ENCODE data around the gene RBBP5.

Gene RBBP5

GRCh38 chr1:205129447-205130029 lies 7.8 kb upstream of the RBBP5 start:
- DNase-seq, result no peak

- DNase-seq, result no peak
Observed at GRCh38 chr1:205128050-205128449, 6.3 kb upstream of the RBBP5 start.

GRCh38 chr1:205127646-205128045 lies 5.9 kb upstream of the RBBP5 start:
- DNase-seq, result no peak

- DNase-seq, result no peak
Observed at GRCh38 chr1:205124726-205125125, 2.9 kb upstream of the RBBP5 start.

GRCh38 chr1:205122489-205122882 lies 708 bp upstream of the RBBP5 start:
- DNase-seq, result no peak

- DNase-seq, result no peak
Observed at GRCh38 chr1:205118752-205119151, 3.0 kb downstream of the RBBP5 start.

GRCh38 chr1:205111354-205111753 lies 10.4 kb downstream of the RBBP5 start:
- no peak for DNase-seq

- DNase-seq, result no peak
Observed at GRCh38 chr1:205109711-205110110, 12.1 kb downstream of the RBBP5 start.

- no peak for DNase-seq
Observed at GRCh38 chr1:205109269-205109668, 12.5 kb downstream of the RBBP5 start.

- DNase-seq, result no peak
Observed at GRCh38 chr1:205108464-205108863, 13.3 kb downstream of the RBBP5 start.

- DNase-seq, result no peak
Observed at GRCh38 chr1:205107327-205107726, 14.5 kb downstream of the RBBP5 start.

GRCh38 chr1:205102404-205102803 lies 19.4 kb downstream of the RBBP5 start:
- no peak for DNase-seq

- DNase-seq, result no peak
Observed at GRCh38 chr1:205098242-205098641, 23.5 kb downstream of the RBBP5 start.

- no peak for DNase-seq
Observed at GRCh38 chr1:205095422-205095821, 26.4 kb downstream of the RBBP5 start.

GRCh38 chr1:205091043-205091740 lies 30.6 kb downstream of the RBBP5 start:
- DNase-seq, result no peak

GRCh38 chr1:205088341-205088740 lies 33.4 kb downstream of the RBBP5 start:
- DNase-seq, result no peak

GRCh38 chr1:205084360-205084759 lies 37.4 kb downstream of the RBBP5 start, which contains the start of gene TMEM81:
TSS of gene TMEM81 (minus strand) at chr1:205084460. CDS start at chr1:205084320, 140 bp downstream.
- no peak for DNase-seq

- no peak for DNase-seq
Observed at GRCh38 chr1:205082431-205082830, 39.3 kb downstream of the RBBP5 start.

GRCh38 chr1:205077934-205078311 lies 43.9 kb downstream of the RBBP5 start:
- DNase-seq, result no peak

- DNase-seq, result no peak
Observed at GRCh38 chr1:205077158-205077933, 44.4 kb downstream of the RBBP5 start.

- no peak for DNase-seq
Observed at GRCh38 chr1:205076245-205076761, 45.5 kb downstream of the RBBP5 start.

- DNase-seq, result no peak
Observed at GRCh38 chr1:205075642-205076155, 46.1 kb downstream of the RBBP5 start.

- no peak for DNase-seq
Observed at GRCh38 chr1:205074513-205074912, 47.3 kb downstream of the RBBP5 start.

GRCh38 chr1:205074084-205074483 lies 47.7 kb downstream of the RBBP5 start:
- no peak for DNase-seq
